Stimulated activated CD8-positive, alpha-beta memory T cell treated with anti-CD3 and anti-CD28 coated beads, Interleukin-15, amount 100 ng/mL, for 48 hours (primary cell): ENCODE results near the gene TMEM181.

Experiments used
- DNase-seq, 2 donors: peaks; one replicate each; pipeline ENCODE4 v3.0.0-alpha.2; 2020; ENCODE audit warnings: low read depth in 2 of 2

The TMEM181 gene

GRCh38 chr6:158561938-158562337 is 2.0 kb downstream of the TMEM181 start:
- DNase-seq = no peak

- peak in 1 of 2 donors; percentile 10 for DNase-seq
These were observed 4.6 kb downstream of the TMEM181 start for GRCh38 chr6:158564243-158565121.

- DNase-seq = no peak
These were observed 5.2 kb downstream of the TMEM181 start for GRCh38 chr6:158565122-158565429.

DNA sequence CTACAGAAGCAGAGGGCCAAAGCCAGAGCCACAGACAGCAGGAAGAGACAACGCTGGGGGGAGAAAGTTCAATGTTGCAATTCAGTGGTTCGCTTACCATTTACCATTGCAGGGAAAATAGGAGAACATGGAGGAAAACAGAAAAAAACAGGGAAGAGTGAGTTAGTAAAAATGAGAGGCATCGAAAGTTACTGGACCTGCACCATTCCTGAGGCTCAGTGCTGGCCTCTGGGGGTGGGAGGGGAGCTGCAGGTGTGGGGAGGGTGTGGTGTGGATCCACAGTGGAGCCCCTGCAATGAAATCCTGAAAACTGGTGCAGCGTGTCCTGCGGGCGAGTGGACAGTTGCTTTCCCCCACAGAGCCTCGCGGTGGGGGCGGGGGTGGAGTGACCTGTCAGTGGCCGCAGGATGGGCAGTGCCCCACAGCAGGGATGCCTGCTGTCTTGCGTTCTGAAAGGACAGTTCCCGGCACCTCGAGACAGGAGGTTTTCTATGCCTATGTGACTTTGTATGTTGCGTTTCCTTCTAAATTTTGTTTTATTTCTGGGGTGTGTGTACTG is 5.7 kb downstream of the TMEM181 start:
- no peak for DNase-seq

- DNase-seq = no peak
These were observed 6.4 kb downstream of the TMEM181 start for GRCh38 chr6:158566207-158566818.

- no peak for DNase-seq
These were observed 7.3 kb downstream of the TMEM181 start for GRCh38 chr6:158567152-158567551.

GRCh38 chr6:158567871-158568401 is 8.0 kb downstream of the TMEM181 start:
- DNase-seq = no peak

GRCh38 chr6:158568549-158568948 is 8.7 kb downstream of the TMEM181 start:
- DNase-seq = no peak

GRCh38 chr6:158569036-158569435 is 9.1 kb downstream of the TMEM181 start:
- DNase-seq = no peak

- no peak for DNase-seq
These were observed 10.7 kb downstream of the TMEM181 start for GRCh38 chr6:158570681-158570962.

GRCh38 chr6:158571826-158572652 is 12.1 kb downstream of the TMEM181 start:
- DNase-seq = no peak

DNA sequence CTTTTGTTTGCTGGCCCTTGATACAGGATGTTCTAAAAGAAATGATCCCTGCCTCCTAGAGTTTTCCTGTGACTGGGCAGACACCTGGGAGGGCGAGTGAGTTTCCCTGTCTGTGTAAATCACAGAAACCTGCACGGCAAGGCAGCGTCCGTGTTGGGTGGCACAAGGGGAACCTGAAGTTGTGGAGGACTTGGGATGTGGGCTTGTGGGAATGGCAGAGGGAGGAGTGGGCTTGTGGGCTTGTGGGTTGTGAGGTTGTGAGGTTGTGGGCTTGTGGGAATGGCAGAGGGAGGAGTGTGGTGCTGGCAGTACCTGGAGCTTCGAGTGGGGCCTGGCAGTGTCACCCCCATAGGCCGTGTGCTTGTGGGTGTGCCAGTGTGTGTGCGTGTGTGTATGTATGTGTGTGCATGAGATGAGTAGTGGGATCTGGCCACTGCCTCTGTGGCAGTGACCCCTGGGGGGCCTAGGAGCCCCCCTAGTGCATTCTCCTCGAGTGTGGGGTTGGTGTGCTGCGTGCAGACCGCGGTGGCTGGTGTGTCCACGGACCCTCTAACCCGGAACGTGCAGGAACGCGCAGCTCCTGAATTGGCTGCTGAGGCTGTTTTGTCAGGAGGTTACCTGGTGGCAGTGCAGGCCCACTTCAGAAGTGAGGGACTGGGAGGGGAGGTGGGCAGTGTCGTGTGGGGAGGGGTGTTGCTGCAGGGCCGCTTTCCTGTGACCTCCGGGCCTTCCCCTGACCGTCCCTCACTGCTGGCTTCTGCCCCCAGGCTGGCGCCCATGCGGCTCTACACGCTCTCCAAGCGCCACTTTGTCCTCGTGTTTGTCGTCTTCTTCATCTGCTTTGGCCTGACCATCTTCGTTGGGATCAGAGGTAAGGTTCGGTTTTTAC is 13.0 kb downstream of the TMEM181 start:
- no peak for DNase-seq

DNA sequence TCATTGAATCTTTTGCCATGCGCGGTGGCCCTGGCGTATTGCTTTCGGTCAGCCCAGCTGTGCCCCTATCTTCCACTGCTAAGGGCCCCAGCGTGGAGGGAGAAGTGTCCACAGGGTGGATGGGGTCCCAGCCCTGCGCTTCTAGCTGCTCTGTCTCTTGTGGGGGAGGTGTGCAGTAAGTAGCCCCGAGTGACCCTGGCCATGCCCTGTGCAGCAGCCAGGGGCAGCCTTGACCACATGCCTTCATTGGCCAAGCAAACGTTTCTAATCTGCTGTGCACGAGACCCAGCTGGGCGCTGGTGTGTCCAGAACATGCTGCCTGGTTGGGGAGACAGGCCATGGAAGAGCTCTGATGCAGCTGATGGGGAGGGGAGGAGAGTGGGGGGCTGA is 13.6 kb downstream of the TMEM181 start:
- no peak for DNase-seq

DNA sequence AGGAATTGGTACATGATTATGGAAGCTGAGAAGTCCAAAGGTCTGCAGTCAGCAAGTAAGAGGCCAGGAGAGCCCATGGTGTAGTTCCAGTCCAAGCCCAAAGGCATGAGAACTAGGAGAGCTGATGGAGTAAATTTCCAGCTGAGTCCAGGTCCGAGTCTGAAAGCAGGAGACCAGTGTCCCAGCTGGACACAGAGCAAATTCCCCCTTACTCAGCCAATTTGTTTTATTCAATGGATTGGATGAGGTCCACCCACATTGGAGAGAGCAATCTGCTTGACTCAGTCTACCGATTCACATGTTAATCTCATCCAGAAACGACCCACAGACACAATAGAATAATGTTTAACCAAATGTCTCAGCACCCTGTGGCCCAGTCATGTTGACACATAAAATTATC is 14.9 kb downstream of the TMEM181 start:
- DNase-seq = no peak

DNA sequence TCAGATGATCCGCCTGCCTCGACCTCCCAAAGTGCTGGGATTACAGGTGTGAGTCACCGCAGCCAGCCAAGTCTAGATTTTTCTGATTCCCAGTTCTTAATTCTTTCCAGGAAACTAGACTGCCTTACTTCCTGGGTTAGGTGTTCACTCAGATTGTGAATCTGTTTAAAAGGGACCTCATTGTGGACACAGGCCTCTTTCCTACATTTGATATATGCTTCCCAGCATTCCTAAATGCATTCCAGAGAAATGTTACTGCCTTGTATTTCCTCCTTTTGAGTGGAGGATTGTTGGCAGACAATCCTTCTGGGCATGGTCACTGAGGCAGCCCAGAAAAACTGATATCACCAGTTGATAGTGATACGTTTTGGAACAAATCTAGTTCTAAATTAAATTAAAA is 15.7 kb downstream of the TMEM181 start:
- DNase-seq = no peak

DNA sequence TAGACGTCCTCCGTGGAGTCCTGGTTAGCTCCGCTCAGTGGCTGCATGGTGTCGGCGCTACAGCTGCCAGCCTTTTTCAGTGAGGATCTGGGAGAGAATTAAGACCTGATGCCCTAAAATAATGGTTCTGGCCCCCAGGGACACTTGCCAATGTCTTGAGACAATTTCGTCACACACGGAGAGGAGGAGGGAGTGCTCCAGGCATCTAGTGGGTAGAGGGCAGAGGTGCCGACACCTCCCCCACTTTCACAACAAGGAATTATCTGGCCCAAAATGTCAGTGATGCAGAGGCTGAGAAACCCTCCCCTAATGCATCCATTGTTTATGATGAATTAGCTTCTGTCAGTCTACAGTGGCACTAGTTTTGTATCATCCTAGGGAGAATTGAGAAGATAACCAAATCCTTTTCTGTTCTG is 24.4 kb downstream of the TMEM181 start:
- no peak for DNase-seq

GRCh38 chr6:158586652-158587051 is 26.8 kb downstream of the TMEM181 start:
- no peak for DNase-seq

GRCh38 chr6:158589366-158589765 is 29.5 kb downstream of the TMEM181 start:
- DNase-seq = no peak

DNA sequence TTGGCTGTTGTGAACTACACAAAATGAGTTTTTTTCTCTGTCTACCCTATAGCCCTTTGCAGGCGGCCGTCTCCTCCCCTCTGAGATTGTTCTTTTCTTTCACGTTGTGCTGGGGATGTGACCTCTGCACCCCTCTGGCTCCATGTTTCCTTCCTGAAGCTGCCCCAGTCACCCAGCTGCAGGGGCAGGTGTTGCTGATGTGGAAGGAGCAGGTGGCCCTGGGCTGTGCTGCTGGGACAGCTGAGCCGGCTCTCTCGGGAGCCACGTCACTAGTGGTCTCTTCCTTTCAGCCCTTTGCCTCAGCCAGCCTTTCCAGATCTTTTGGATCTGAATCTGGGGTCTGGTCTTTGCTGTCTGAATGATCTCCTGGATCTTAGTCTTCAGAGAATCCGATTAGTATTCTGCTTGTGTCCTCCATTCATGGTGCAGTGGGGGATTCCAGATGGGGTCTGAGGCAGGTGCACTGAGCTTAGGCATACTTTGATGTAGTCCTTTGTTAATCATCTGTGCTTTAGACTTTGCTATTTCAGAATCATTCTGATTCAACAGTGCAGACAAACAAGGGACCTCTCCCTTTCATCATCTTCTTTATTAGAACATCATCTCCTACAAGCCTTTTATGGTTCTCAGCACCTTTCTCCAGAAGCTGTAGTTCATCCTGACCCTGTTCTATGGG is 31.4 kb downstream of the TMEM181 start:
- no peak for DNase-seq

GRCh38 chr6:158591810-158592209 is 31.9 kb downstream of the TMEM181 start:
- no peak for DNase-seq

GRCh38 chr6:158593670-158594069 is 33.8 kb downstream of the TMEM181 start:
- no peak for DNase-seq
